HG03095 (cell line): Measurements from ENCODE around the gene COPS4.
"Not testable (repeated sequence)": the region's sequence is repeated elsewhere in the genome, so short reads cannot be mapped to it uniquely, and the experiment has no call there.

Source experiments
- ATAC-seq: cut with Tn5 transposase; IDR thresholded peaks from one replicate; pipeline ENCODE4 v1.9.1; 2021; ENCODE audit warnings: moderate library complexity; ENCODE audit not compliant: unreplicated experiment

The COPS4 gene

DNA sequence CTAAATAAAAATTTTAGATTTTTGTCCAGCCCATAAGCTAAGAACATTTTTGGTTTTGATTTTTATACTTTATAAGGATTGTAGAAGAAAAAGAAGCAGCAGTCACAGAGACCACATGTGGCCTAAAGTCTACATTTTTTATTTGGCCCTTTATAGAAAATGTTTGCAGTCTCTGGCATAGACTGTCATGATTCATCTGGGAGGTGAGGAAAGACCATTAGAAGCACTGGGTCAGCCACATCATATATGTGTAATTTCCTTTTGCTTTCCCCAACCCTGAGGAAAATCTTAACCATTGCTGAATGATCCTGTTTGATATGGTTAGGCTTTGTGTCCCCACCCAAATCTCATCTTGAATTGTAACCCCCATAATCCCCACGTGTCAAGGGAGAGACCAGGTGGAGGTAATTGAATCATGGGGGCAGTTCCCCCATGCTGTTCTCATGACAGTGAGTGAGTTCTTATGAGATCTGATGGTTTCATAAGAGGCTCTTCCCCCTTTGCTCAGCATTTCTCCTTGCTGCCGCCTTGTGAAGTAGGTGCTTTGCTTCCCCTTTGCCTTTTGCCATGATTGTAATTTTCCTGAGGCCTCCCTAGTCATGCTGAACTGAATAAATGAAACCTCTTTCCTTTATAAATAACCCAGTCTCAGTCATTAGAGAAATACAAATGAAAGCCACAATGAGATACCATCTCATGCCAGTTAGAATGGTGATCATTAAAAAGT is 12.1 kb upstream of the COPS4 start:
- no peak for ATAC-seq

DNA sequence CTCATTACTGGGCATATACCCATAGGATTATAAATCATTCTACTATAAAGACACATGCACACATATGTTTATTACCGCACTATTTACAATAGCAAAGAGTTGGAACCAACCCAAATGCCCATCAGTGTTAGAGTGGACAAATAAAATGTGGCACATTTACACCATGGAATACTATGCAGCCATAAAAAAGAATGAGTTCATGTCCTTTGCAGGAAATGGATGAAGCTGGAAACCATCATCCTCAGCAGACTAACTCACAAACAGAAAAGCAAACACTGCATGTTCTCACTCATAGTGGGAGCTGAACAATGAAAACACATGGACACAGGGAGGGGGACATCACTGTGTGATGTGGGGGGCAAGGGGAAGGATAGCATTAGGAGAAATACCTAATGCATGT is 11.4 kb upstream of the COPS4 start:
- ATAC-seq: not testable (repeated sequence)

DNA sequence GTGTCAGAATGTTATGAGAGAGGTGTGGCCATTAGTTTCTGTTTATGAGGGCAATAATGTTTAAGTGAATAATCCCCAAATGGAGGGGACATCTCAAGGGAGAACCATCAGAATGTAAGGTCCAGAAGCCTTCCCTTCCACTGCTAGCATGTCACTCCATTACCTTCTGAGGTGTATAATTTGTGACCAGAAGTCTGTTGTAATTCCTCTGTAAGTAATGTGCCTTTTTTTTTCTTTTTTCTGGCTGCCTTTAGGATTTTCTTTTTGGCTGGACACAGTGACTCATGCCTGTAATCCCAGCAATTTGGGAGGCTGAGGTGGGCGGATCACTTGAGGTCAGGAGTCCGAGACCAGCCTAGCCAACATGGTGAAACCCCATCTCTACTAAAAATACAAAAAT is 10.8 kb upstream of the COPS4 start:
- ATAC-seq: no peak

DNA sequence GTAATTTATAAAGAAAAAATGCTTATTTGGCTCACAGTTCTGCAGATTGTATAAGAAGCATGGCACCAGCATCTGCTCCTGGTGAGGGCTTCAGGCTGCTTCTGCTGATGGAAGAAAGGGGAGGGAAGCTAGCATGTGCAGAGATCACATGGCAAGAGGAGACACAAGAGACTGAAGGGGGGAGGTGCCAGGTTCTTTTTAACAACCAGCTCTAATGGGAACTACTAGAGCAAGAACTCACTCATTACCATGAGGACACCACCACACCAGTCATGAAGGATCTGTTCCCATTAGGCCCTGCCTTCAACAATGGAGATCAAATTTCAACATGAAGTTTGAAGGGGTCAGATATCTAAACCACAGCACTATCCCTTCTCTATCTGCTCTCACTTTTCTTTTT is 9.4 kb upstream of the COPS4 start:
- ATAC-seq: no peak

DNA sequence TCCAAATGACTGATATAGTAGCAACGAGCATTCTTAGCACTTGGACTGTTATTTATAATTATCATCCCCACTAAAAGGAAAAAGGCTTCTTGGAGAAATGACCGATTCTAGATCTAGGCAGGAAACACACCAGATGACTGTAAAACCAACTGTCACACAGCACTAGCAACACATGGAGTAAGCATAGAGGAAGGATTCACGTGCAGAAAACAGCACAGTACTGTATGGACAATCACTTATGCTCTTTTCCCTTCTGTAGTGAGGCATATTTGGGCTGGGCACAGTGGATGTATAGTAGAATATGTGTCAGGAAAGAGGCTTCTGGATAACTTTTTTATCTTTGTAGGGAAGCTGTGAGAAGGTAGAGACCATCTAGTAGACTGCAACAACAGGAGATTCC is 6.0 kb upstream of the COPS4 start:
- ATAC-seq: no peak

DNA sequence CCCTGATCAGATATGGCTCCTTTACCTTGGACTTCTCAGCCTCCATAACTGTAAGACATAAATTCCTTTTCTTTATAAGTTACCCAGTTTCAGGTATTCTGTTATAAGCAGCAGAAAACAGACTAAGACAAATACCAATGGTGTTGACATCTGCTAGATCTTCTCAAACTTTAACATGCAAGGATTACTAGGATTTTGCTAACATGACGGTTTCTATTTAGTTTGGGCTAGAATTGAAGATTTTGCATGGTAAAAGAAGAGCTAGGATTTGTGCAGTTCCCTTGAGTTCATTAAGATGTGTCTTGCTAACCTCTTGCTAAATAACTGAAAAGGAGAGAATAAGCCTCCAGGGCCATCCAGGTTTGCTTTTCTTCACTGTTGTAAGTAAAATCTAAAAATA is 5.3 kb upstream of the COPS4 start:
- no peak for ATAC-seq

DNA sequence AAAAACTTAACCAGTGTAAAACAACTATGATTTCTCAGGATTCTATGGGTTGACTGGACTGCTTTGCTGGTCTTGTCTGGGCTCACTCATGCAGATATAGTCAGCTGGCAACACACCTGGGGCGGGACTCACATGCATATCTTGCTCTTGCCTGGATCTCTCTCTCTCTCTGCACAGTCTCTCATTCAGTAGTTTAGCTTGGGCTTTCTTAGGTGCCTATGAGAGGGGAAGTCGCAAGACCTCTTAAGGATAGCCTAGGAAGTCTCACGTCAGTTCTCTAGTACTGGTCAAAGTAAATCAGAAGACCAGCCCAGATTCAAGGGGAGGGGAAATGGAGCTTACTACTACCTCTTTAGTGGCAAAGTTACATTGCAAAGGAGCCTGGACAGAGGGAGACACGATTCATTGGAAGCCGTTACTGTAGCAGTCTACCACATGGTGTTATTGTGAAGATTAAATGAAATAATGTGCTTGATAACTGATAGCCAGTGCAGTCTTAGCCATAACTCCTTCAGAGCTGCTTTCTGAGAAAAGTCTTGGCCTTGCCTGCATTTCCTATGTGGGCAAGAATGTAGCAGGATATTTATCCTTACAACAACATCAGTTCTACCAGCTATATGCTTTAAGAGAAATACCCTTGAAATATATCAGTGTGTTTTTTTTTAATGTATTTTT is 2.1 kb downstream of the COPS4 start:
- ATAC-seq: no peak

DNA sequence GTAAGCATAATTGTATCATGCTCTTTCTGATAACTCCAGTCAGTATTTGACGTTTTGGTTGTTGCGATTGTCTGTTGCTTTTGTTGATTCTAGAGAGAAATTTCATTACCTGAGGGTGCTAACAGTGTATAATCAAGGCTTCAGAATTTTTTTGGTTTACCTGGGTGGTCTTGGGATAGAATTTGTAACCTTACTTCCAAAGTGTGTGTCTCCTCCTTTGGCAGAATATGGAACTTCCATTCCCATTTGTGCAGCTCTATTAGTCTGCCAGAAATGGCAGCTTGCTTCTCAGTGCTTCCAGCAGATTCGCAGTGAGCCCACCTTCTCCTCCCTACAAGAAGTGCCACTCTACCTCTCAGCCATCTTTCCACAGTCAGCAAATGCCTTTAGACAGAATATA is 5.3 kb downstream of the COPS4 start:
- no peak for ATAC-seq

DNA sequence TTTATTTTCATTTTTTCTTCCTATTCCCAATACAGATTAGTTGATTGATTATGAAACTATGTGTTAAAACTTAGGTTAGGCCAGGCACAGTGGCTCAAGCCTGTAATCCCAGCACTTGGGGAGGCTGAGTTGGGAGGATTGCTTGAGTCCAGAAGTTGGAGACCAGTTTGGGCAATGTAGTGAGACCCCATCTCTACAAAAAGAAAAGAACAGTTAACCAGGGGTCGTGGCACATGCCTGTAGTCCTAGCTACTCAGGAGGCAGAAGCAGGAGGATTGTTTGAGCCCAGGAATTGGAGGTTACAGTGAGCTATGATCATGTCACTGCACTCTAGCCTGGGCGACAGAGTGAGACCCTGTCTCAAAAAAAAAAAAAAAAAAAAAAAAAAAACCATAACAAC is 8.2 kb downstream of the COPS4 start:
- not testable (repeated sequence) for ATAC-seq

DNA sequence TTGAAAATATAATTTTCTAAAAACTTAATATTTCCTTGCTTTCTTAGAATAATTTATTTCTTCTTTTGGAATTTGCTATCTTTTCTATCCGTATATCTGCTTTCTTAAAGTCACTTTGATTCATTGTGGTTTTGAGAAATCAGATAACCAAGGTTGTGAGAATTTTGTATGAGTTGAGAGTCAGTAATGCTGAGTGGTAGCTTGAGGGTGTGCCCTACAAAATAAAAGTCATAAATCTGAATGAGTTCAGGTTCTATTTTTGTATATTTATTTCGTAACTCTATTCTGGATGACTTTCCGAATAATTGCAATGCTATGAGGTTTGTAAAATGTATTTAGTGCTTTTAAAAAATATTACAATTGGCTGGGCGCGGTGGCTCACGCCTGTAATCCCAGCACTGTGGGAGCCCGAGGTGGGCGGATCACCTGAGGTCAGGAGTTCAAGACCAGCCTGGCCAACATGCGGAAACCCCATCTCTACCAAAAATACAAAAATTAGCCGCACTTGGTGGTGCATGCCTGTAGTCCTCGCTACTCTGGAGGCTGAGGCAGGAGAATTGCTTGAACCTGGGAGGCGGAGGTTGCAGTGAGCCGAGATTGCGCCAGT is 8.9 kb downstream of the COPS4 start:
- ATAC-seq: no peak

DNA sequence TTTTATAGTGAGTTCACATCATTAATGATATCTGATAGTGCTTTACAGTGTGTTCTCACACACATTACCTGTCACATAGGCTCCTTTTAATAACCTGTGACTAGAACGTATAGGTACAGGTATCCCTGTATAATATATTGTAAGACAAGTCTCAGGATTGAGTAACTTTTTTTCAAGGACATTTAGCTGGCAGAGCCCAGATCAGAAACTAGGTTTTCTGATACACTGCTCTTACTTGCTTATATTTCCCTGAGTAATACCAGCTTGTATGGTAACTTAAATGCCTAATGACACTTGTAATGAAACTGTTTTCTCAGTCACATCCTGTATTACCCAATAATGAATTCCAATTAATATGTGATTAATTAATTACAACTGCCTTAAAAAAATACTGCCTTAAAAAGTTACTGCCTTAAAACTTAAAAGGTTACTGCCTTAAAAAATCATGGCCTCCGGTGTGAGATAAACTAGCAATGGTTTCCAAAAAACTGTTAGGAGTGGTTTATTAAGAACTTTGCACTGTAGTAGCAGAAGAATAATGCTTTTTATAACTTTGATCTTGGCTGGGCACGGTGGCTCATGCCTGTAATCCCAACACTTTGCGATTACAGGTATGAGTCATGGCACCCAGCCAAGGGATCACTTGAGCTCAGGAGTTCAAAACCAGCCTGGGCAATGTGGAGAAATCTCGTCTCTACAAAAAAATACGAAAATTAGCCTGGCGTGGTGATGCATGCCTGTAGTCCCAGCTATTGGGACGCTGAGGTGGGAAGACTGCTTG is 11.9 kb downstream of the COPS4 start:
- no peak for ATAC-seq

DNA sequence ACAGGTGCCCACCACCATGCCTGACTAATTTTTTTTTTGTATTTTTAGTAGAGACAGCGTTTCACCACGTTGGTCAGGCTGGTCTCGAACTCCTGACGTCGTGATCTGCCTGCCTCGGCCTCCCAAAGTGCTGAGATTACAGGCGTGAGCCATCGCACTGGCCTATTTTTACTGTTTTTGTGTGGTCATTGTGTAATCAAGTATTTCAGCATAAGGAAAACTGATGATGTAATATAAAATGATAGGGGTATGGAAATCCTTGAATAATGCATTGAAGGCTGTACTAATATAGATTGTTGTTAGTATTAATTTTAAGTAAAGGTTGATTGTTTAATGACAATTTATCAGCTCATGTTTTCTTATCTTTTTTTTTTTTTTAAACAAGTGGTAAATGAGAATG is 13.8 kb downstream of the COPS4 start:
- ATAC-seq: not testable (repeated sequence)

DNA sequence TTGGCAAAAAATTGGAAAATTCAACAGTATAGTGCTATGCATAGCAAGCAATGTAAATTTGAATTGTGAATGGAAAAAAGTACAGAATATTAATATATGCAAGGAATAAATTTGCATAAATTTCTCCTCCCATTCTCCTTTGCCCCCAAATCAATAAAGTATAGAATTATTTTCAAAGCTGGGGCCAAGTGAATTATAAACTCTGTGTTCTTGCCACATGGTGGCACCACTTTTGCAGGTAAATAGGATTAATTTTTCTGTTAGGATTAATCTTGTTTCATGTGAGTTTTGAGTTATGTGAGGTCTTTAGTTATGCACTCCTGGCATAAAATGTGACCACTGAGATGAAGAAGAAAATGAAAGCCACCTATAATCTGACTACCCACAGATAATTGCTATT is 19.9 kb downstream of the COPS4 start:
- ATAC-seq: no peak

DNA sequence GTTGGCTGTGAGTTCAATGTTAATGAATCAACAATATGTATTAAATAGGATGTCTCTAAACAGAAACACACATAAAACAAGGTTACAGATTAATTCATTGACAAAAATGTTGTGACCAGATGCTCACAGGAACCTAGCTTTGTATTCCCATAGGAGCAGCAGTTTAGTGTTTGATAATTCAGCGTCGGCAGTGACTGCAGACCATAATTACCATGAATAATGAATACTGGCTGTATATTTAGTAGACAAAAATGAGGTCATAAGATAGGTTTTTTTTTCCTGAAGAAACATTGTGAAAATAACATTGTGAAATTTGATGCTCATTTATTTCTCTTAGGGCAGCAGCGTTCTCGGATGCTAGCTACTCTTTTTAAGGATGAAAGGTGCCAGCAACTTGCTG is 27.8 kb downstream of the COPS4 start:
- ATAC-seq: no peak

DNA sequence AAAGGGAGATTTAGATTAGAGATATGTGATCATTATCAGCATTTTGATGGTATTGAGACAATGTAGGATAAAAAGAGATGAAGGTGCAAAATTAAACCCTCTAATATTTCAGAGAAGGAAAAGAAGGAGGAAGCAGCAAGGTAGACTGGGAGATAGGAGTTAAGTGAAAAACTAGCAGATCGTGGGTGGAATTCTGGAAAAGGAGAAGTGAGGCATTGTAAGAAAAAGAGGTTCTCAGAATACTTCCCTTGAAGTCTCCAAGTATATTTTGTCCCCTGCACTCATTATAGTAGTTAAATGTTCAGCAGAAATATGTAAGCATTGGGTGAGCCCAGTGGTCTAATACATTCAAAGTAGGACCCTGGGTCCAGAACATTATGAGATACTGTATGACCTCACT is 30.3 kb downstream of the COPS4 start:
- ATAC-seq: no peak

DNA sequence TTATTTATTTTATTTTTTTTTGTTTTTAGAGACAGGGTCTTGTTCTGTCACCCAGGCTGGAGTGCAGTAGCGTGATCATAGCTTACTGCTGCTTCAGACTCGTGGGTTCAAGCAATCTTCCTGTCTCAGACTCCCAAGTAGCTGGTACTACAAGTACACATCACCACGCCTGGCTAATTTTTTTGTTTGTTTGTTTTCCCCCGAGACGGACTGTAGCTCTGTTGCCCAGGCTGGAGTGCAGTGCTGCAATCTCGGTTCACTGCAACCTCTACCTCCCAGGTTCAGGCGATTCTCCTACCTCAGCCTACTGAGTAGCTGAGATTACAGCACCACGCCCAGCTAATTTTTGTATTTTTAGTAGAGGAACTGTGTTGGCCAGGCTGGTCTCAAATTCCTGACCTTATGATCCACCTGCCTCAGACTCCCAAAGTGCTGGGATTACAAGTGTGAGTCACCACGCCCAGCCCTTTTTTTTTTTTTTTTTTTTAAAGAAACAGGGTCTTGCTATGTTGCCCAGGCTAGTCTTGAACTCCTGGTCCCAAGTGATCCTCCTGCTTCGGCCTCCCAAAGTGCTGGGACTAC is 32.2 kb downstream of the COPS4 start:
- ATAC-seq: no peak

DNA sequence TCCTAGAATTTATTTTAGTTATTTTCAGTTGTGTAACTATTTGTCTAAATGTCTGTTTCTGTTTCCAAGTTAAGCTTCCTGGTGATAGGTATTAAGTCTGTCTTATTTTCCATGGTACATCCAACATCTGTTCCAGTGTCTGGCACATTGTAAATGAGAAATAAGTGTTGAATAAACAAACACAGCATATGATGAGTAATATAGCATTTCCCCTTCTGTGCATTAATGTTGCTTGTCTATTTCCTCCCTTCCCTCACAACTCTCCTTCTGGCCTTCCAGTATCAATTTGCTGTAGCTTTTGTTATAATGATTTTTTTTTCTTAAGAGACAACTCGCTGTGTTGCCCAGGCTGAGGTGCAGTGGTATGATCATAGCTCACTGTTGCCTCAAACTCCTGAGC is 36.1 kb downstream of the COPS4 start:
- ATAC-seq: no peak

DNA sequence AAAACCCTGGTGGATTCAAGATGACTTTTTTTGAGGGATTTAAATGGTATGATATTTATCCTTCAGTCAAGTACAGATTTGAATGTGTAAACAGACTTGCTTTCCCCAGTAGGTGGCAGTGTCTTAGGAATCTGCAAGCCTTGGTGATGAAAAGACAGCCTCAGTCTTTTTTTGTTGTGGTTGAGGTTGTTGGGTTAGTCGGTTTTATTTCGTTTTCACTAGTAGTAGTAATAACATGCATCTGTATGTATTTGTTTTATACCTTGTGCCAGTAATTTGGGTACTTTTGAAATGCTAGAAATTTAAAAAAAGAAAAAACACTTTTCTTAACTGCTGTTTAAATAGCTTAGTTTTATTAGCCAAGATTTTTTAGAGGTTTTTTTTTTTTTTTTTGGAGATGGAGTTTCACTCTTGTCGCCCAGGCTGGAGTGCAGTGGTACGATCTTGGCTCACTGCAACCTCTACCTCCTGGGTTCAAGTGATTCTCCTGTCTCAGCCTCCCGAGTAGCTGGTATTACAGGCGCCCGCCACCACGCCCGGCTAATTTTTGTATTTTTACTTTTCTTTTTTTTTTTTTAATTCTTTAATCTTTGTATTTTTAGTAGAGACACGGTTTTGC is 39.2 kb downstream of the COPS4 start:
- ATAC-seq: peak; percentile 78

DNA sequence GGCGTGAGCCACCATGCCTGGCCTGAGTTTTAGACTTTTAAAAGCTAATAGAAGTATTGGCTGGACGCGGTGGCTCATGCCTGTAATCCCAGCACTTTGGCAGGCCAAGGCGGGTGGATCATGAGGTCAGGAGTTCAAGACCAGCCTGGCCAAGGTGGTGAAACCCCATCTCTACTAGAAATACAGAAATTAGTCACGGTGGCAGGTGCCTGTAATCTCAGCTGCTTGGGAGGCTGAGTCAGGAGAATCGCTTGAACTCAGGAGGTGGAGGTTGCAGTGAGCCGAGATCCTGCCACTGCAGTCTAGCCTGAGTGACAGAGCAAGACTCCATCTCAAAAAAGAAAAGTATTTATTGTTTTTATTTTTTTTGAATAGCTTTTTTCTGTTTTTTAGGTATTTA is 39.8 kb downstream of the COPS4 start:
- ATAC-seq: not testable (repeated sequence)

DNA sequence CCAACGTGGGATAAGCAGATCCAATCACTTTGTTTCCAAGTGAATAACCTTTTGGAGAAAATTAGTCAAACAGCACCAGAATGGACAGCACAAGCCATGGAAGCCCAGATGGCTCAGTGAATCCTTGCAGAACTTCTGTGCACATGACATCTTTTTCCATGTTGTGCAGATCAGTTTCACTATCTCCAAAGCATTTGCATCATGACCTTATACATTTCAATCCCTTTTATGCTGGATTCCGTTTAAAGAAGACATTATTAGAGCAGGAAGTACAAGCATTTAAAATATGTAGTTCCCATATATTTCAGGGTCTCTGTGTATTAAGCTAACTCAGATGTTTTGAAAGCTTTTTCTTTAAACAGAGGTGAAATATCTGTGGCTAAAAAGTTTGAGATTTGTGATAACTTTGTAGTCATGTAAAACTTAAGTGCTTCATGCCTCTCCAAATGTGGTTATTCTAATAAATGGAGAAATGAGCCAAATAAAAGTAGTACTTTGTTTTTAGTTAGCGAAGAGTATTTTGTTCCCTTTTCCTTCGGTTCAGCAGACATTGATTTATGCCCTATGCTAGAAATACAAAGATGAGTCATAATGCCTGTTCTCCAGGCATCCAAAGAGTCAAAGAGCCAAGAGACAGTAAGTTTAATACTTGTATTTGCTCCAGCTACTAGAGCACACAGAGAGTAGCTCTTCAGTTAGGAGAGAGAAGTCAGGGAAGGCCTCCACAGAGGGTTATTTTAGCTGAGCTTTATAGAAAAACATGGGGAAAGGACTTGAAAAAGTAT is 40.5 kb downstream of the COPS4 start:
- no peak for ATAC-seq
